K562 (cell line): ENCODE data around the gene FAM171A2. TPM values are rescaled to one million over a fixed set of nuclear protein-coding genes. Genes with fewer than 3 reads are reported as not detected.

Source experiments
- CBFB ChIP-seq: sonication (generic); formaldehyde crosslinking; IDR thresholded peaks from 2 replicates; pipeline ENCODE4 v1.4.0; 2020; ENCODE audit warnings: mild to moderate bottlenecking, missing genetic modification reagents
- E2F1 ChIP-seq: sonication (generic); formaldehyde crosslinking; IDR thresholded peaks from 2 replicates; pipeline ENCODE4 v1.8.1; 2023; ENCODE audit warnings: mild to moderate bottlenecking, missing genetic modification reagents, moderate library complexity
- FUS ChIP-seq: fragments of 200-400 bp; formaldehyde crosslinking; optimal IDR thresholded peaks from 2 replicates; pipeline ENCODE3; 2017; ENCODE audit warnings: low read depth, low read length
- HMG20B ChIP-seq: fragments of 250-450 bp; sonication (Bioruptor Pico); IDR thresholded peaks from 2 replicates; pipeline ENCODE4 v1.5.0; 2021; ENCODE audit warnings: mild to moderate bottlenecking
- MCM3 ChIP-seq: fragments of 450-650 bp; IDR thresholded peaks from 2 replicates; pipeline ENCODE4 v1.6.1; 2016
- MNT ChIP-seq, 2 experiments: fragments of 450-650 bp; conservative IDR thresholded peaks; 2 replicates each; pipeline ENCODE4 v1.6.1; 2017; ENCODE audit warnings: mild to moderate bottlenecking in 2 of 2, moderate library complexity in 2 of 2
- MTF1 ChIP-seq: fragments of 250-450 bp; sonication (Bioruptor Pico); IDR thresholded peaks from 2 replicates; pipeline ENCODE4 v1.9.0; 2021; ENCODE audit warnings: moderate library complexity, mild to moderate bottlenecking, inconsistent platforms, borderline replicate concordance
- PRDM10 ChIP-seq: fragments of 450-650 bp; IDR thresholded peaks from 2 replicates; pipeline ENCODE4 v1.6.1; 2018; ENCODE audit not compliant: partially characterized antibody
- THRA ChIP-seq: fragments of 450-650 bp; IDR thresholded peaks from 2 replicates; pipeline ENCODE4 v1.6.1; 2017; ENCODE audit warnings: mild to moderate bottlenecking, moderate library complexity
- TRIM24 ChIP-seq, 2 experiments: fragments of 450-650 bp; IDR thresholded peaks; 2 replicates each; pipeline ENCODE4 v1.6.1; 2016
- TRIM28 ChIP-seq: fragments of 450-650 bp; IDR thresholded peaks from 2 replicates; pipeline ENCODE4 v1.6.1; 2017
- ZFX ChIP-seq: sonication (generic); formaldehyde crosslinking; IDR thresholded peaks from 2 replicates; pipeline ENCODE4 v1.8.0; 2022; ENCODE audit warnings: mild to moderate bottlenecking, missing genetic modification reagents, moderate library complexity
- ZMIZ1 ChIP-seq, 2 experiments: fragments of 150-350 bp in 1 of 2; IDR thresholded peaks; 2 replicates each; pipeline ENCODE4 v1.6.1; 2012 to 2016; ENCODE audit warnings: low read depth in 2 of 2, low read length in 2 of 2, mild to moderate bottlenecking in 1 of 2, moderate library complexity in 1 of 2
- ZNF280B ChIP-seq: fragments of 250-450 bp; sonication (Bioruptor Pico); IDR thresholded peaks from 2 replicates; pipeline ENCODE4 v1.5.1; 2021; ENCODE audit warnings: mild to moderate bottlenecking
- ZNF3 ChIP-seq: fragments of 250-450 bp; sonication (Bioruptor Pico); IDR thresholded peaks from 2 replicates; pipeline ENCODE4 v1.5.0; 2021; ENCODE audit warnings: mild to moderate bottlenecking, moderate library complexity
- polyA plus RNA-seq, 8 experiments: library from polyadenylated mRNA; depleted of rRNA in 4 of 8; stranded (reverse) in 5 of 8; unstranded in 3 of 8; fragments of >200 nt; fragmentation: Nextera tagmentation in 2 of 8; fragmentation: Illumina TruSeq in 1 of 8; extraction: Ambion mirVana in 2 of 8; extraction: Trizol in 1 of 8; gene quantifications; 2 replicates each; pipeline versions ENCODE4 v1.2.1 to v1.2.3, GENCODE V29; 2011 to 2014; ENCODE audit warnings: inconsistent platforms in 1 of 8, missing spikeins in 1 of 8
- total RNA-seq, 7 experiments: library from RNA; depleted of rRNA in 6 of 7; stranded (reverse); fragments of >200 nt in 6 of 7; fragmentation: Illumina TruSeq in 2 of 7; extraction: Trizol in 2 of 7; gene quantifications; 2 replicates each; pipeline versions ENCODE4 v1.2.1 to v1.2.3, GENCODE V29; 2011 to 2021; ENCODE audit warnings: low replicate concordance in 1 of 7

FAM171A2 gene
- total and polyA plus RNA-seq, 9 of the 15 experiments (the other 6 are each of a cell fraction or from before 2014, with no cell fraction given): 0.10 to 10.2 (median 2.0) TPM; not detected in 1

GRCh38 chr17:44389723-44390202 lies 26.1 kb upstream of the FAM171A2 start (continued):
- no peak for TF ChIP-seq THRA
- TF ChIP-seq PRDM10: peak; percentile 83
- TF ChIP-seq HMG20B (CRISPR knock-in tag): no peak
- peak; percentile 74 for TF ChIP-seq ZFX (CRISPR knock-in tag)
- peak in 1 of 2 experiments; percentile 57; a peak in 2 of 4 replicates for TF ChIP-seq MNT (conservative IDR thresholded peaks at IDR 0.05)
- no peak for TF ChIP-seq ZNF3 (CRISPR knock-in tag)
- no peak for TF ChIP-seq MTF1 (CRISPR knock-in tag)
- TF ChIP-seq MCM3: no peak
- TF ChIP-seq CBFB (CRISPR knock-in tag): no peak
- TF ChIP-seq TRIM28: no peak
- no peak for TF ChIP-seq ZNF280B (CRISPR knock-in tag)
- TF ChIP-seq ZMIZ1 (IDR thresholded peaks at IDR 0.05; ENCODE audit: low read depth in 2 of 2, low read length in 2 of 2): peak in 1 of 2 experiments; percentile 79; a peak in 2 of 4 replicates
- peak; percentile 87 to 91 for TF ChIP-seq TRIM24 (IDR thresholded peaks at IDR 0.05)
- no peak for TF ChIP-seq E2F1 (CRISPR knock-in tag)
- TF ChIP-seq FUS: no peak
